Measurements from ENCODE around the gene NDUFA9.

Gene NDUFA9

GRCh38 chr12:4626543-4626942, 22.4 kb upstream of the NDUFA9 start:
- no peak overlapping the region for H2AFZ ChIP-seq (ENCODE audit: low read length)
- H3K4me3 ChIP-seq (ENCODE audit: low read length, poor library complexity, severe bottlenecking) = no peak overlapping the region
- no peaks in the 10 kb centered on the region for H3F3A ChIP-seq (ENCODE audit: low read depth)
- H3K9me3 ChIP-seq (ENCODE audit: insufficient read depth, low read depth, low read length) = no peaks in the 10 kb centered on the region
- TF ChIP-seq, protein P1, sequence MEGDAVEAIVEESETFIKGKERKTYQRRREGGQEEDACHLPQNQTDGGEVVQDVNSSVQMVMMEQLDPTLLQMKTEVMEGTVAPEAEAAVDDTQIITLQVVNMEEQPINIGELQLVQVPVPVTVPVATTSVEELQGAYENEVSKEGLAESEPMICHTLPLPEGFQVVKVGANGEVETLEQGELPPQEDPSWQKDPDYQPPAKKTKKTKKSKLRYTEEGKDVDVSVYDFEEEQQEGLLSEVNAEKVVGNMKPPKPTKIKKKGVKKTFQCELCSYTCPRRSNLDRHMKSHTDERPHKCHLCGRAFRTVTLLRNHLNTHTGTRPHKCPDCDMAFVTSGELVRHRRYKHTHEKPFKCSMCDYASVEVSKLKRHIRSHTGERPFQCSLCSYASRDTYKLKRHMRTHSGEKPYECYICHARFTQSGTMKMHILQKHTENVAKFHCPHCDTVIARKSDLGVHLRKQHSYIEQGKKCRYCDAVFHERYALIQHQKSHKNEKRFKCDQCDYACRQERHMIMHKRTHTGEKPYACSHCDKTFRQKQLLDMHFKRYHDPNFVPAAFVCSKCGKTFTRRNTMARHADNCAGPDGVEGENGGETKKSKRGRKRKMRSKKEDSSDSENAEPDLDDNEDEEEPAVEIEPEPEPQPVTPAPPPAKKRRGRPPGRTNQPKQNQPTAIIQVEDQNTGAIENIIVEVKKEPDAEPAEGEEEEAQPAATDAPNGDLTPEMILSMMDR (conservative IDR thresholded peaks at IDR 0.05; ENCODE audit: low read length) = no peak
- no peak for TF ChIP-seq EZH2phosphoT487 (IDR thresholded peaks at IDR 0.05; ENCODE audit: borderline replicate concordance)
- no peaks in the 10 kb centered on the region for H4K20me1 ChIP-seq (ENCODE audit: insufficient read depth, low read length, poor library complexity, severe bottlenecking)
- no peaks in the 10 kb centered on the region for H3K4me1 ChIP-seq (ENCODE audit: insufficient read depth, low read length, poor library complexity, severe bottlenecking)
- no peaks in the 10 kb centered on the region for H3K79me2 ChIP-seq (ENCODE audit: insufficient read depth, low read length)
- H3K9me2 ChIP-seq (replicated peaks; ENCODE audit: low read depth, low read length) = no peaks in the 10 kb centered on the region
- no peaks in the 10 kb centered on the region for H3K36me3 ChIP-seq (ENCODE audit: insufficient read depth, low read length)
- H3K4me2 ChIP-seq (ENCODE audit: low read depth, low read length, poor library complexity, severe bottlenecking) = no peak overlapping the region
- no peak overlapping the region for H3K9ac ChIP-seq (ENCODE audit: low read depth, low read length, poor library complexity, severe bottlenecking)
- no peaks in the 10 kb centered on the region for H3K27me3 ChIP-seq (ENCODE audit: insufficient read depth, low read length, poor library complexity, severe bottlenecking)

DNA sequence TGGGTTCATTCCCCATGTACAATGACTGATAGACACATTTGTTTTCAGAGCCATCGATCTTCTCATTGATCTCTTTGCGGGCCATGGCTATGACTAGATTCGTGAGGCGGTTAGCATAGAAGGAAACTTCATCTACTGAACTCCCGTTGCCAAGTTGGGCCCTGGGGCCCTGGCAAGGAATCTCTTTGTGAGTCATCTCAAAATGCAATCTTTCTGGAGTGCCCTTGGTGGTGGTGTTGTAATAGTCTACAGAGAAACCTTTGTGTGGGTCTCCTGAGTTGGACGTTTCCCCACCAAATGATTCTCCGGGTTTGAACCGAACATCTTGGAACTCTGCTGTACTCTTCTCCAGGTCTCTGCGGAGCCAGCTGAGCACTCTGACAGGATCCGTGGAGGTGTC, 20.5 kb upstream of the NDUFA9 start:
- Histone ChIP-seq H3K4me1 (ENCODE audit: insufficient read depth, low read length, poor library complexity, severe bottlenecking) (no peaks in the 10 kb centered on the region), H3K27me3 (ENCODE audit: insufficient read depth, low read length, poor library complexity, severe bottlenecking) (no peaks in the 10 kb centered on the region), H3K79me2 (ENCODE audit: insufficient read depth, low read length) (no peaks in the 10 kb centered on the region), H3K9me3 (ENCODE audit: insufficient read depth, low read depth, low read length) (no peaks in the 10 kb centered on the region), H3F3A (ENCODE audit: low read depth) (no peaks in the 10 kb centered on the region), H3K4me2 (ENCODE audit: low read depth, low read length, poor library complexity, severe bottlenecking) (no peak overlapping the region), H4K20me1 (ENCODE audit: insufficient read depth, low read length, poor library complexity, severe bottlenecking) (no peaks in the 10 kb centered on the region), H3K9ac (ENCODE audit: low read depth, low read length, poor library complexity, severe bottlenecking) (no peak overlapping the region), H2AFZ (ENCODE audit: low read length) (no peak overlapping the region), H3K9me2 (replicated peaks; ENCODE audit: low read depth, low read length) (no peaks in the 10 kb centered on the region), H3K36me3 (ENCODE audit: insufficient read depth, low read length) (no peaks in the 10 kb centered on the region), H3K4me3 (ENCODE audit: low read length, poor library complexity, severe bottlenecking) (no peak overlapping the region)
- TF ChIP-seq, protein P1 (conservative IDR thresholded peaks at IDR 0.05; ENCODE audit: low read length) = no peak
- no peak for TF ChIP-seq EZH2phosphoT487 (IDR thresholded peaks at IDR 0.05; ENCODE audit: borderline replicate concordance)

DNA sequence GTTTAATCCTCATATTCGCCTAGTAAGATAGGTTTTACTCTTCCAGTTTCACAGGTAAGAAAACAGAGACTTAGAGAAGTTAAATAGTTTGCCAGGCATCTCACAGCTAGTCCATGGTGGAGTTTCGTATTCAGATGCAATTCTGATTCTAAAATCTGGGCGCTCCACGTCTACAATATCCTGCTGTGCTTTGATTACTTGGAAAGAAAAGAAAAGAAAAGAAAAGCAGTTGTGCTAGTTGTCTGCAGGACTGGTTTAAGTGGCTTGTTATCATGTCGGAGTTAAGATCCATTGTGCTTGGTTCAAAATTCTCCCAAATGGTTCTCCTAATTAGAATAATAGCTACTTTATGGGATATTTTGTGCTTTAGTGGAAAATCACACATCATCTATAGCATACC, 18.7 kb upstream of the NDUFA9 start:
- no peak overlapping the region for H3K9ac ChIP-seq (ENCODE audit: low read depth, low read length, poor library complexity, severe bottlenecking)
- no peaks in the 10 kb centered on the region for H3K27me3 ChIP-seq (ENCODE audit: insufficient read depth, low read length, poor library complexity, severe bottlenecking)
- no peak overlapping the region for H3K4me2 ChIP-seq (ENCODE audit: low read depth, low read length, poor library complexity, severe bottlenecking)
- H2AFZ ChIP-seq (ENCODE audit: low read length) = no peak overlapping the region
- H3K4me3 ChIP-seq (ENCODE audit: low read length, poor library complexity, severe bottlenecking) = no peak overlapping the region
- no peaks in the 10 kb centered on the region for H4K20me1 ChIP-seq (ENCODE audit: insufficient read depth, low read length, poor library complexity, severe bottlenecking)
- no peaks in the 10 kb centered on the region for H3F3A ChIP-seq (ENCODE audit: low read depth)
- no peaks in the 10 kb centered on the region for H3K9me3 ChIP-seq (ENCODE audit: insufficient read depth, low read depth, low read length)
- no peaks in the 10 kb centered on the region for H3K36me3 ChIP-seq (ENCODE audit: insufficient read depth, low read length)
- H3K9me2 ChIP-seq (replicated peaks; ENCODE audit: low read depth, low read length) = no peaks in the 10 kb centered on the region
- TF ChIP-seq, protein P1 (conservative IDR thresholded peaks at IDR 0.05; ENCODE audit: low read length) = no peak
- TF ChIP-seq EZH2phosphoT487 (IDR thresholded peaks at IDR 0.05; ENCODE audit: borderline replicate concordance) = no peak
- no peaks in the 10 kb centered on the region for H3K79me2 ChIP-seq (ENCODE audit: insufficient read depth, low read length)
- H3K4me1 ChIP-seq (ENCODE audit: insufficient read depth, low read length, poor library complexity, severe bottlenecking) = no peaks in the 10 kb centered on the region

Measured in Loucy (cell line).